ENCODE results near the gene NPLOC4.

DNA sequence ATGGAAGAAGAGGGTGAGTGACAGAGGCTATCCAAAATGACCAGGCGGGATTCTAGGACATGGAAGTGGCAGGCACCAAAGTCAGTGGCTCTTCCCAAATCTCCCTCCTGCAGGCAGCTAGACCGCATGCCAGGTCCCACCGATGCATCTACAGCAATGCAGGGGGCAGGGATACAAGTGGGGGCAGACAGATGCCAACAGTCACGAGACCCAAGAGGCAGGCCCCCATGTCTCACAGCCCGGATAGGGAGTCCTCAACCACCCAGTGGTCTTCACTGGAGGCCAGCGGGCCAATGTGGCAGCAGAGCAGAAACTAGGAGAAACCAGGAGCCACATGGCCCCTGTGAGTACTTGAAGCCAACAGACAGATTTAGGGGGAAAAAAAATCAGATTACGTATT is 20.0 kb downstream of the NPLOC4 start:
- TF ChIP-seq, protein P1, sequence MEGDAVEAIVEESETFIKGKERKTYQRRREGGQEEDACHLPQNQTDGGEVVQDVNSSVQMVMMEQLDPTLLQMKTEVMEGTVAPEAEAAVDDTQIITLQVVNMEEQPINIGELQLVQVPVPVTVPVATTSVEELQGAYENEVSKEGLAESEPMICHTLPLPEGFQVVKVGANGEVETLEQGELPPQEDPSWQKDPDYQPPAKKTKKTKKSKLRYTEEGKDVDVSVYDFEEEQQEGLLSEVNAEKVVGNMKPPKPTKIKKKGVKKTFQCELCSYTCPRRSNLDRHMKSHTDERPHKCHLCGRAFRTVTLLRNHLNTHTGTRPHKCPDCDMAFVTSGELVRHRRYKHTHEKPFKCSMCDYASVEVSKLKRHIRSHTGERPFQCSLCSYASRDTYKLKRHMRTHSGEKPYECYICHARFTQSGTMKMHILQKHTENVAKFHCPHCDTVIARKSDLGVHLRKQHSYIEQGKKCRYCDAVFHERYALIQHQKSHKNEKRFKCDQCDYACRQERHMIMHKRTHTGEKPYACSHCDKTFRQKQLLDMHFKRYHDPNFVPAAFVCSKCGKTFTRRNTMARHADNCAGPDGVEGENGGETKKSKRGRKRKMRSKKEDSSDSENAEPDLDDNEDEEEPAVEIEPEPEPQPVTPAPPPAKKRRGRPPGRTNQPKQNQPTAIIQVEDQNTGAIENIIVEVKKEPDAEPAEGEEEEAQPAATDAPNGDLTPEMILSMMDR (IDR thresholded peaks at IDR 0.05 in 4 of 5, conservative IDR thresholded peaks at IDR 0.05 in 1 of 5): no peak
- no peak for TF ChIP-seq POLR2A (IDR thresholded peaks at IDR 0.05)

Measured in gastrocnemius medialis (tissue), 4 donors.